Hepatocyte (in vitro differentiated cells): Measurements from ENCODE around the gene ELAVL4. TPM values are rescaled to one million over a fixed set of nuclear protein-coding genes. Genes with fewer than 3 reads are reported as not detected.

ENCODE experiments used
- DNase-seq: peaks from one replicate; pipeline ENCODE4 v3.0.0-alpha.2; 2016; ENCODE audit warnings: low spot score
- H2AFZ ChIP-seq: fragments of 200-600 bp; sonication (generic); 2 replicates; pipeline ENCODE4 v1.6.0; 2016; ENCODE audit warnings: antibody characterized with exemption, mild to moderate bottlenecking
- H3K27ac ChIP-seq: fragments of 200-600 bp; sonication (generic); 2 replicates; pipeline ENCODE4 v1.5.1; 2016; ENCODE audit warnings: mild to moderate bottlenecking
- H3K27me3 ChIP-seq: fragments of 200-600 bp; sonication (generic); 2 replicates; pipeline ENCODE4 v1.6.1; 2016
- H3K36me3 ChIP-seq: fragments of 200-600 bp; sonication (generic); replicated peaks from 2 replicates; pipeline ENCODE4 v1.5.1; 2016; ENCODE audit warnings: low read depth; ENCODE audit not compliant: insufficient read depth
- H3K4me1 ChIP-seq: fragments of 200-600 bp; sonication (generic); 2 replicates; pipeline ENCODE4 v1.5.1; 2016; ENCODE audit warnings: mild to moderate bottlenecking, moderate library complexity; ENCODE audit not compliant: insufficient read depth
- H3K4me2 ChIP-seq: fragments of 200-600 bp; sonication (generic); 2 replicates; pipeline ENCODE4 v1.6.0; 2016
- H3K4me3 ChIP-seq: fragments of 200-600 bp; sonication (generic); 2 replicates; pipeline ENCODE4 v1.5.1; 2016; ENCODE audit warnings: mild to moderate bottlenecking
- H3K79me2 ChIP-seq: fragments of 200-600 bp; sonication (generic); 2 replicates; pipeline ENCODE4 v1.6.0; 2017; ENCODE audit warnings: mild to moderate bottlenecking
- H3K9me2 ChIP-seq: fragments of 200-600 bp; sonication (generic); replicated peaks from 2 replicates; pipeline ENCODE4 v1.6.0; 2017; ENCODE audit warnings: mild to moderate bottlenecking; ENCODE audit not compliant: insufficient read depth
- H3K9me3 ChIP-seq: fragments of 200-600 bp; sonication (generic); 2 replicates; pipeline ENCODE4 v1.5.1; 2016; ENCODE audit warnings: low read depth, mild to moderate bottlenecking
- H4K20me1 ChIP-seq: fragments of 200-600 bp; sonication (generic); 2 replicates; pipeline ENCODE4 v1.6.0; 2016; ENCODE audit warnings: mild to moderate bottlenecking; ENCODE audit not compliant: insufficient read depth, poor library complexity, severe bottlenecking
- EZH2 ChIP-seq: fragments of 200-600 bp; sonication (generic); IDR thresholded peaks from 2 replicates; pipeline ENCODE4 v1.6.1; 2016; ENCODE audit warnings: antibody characterized with exemption, mild to moderate bottlenecking, borderline replicate concordance
- EZH2phosphoT487 ChIP-seq: fragments of 200-600 bp; sonication (generic); IDR thresholded peaks from one replicate; pipeline ENCODE4 v1.6.1; 2018; ENCODE audit warnings: antibody characterized with exemption, mild to moderate bottlenecking, low read depth, moderate library complexity; ENCODE audit not compliant: unreplicated experiment, severe bottlenecking
- WGBS: methylation state at CpG from one replicate; pipeline ENCODE4 v1.1.6; 2016; ENCODE audit warnings: low lambda C conversion rate; ENCODE audit errors: missing lambda C conversion rate; 5-methylcytosine and 5-hydroxymethylcytosine counted together
- polyA plus RNA-seq: library from polyadenylated mRNA; unstranded; fragments of >200 nt; fragmentation: Nextera tagmentation; extraction: Ambion mirVana; gene quantifications from 2 replicates; pipeline ENCODE4 v1.2.1, GENCODE V29; 2016
- total RNA-seq: library from RNA; depleted of rRNA; stranded (reverse); fragments of >200 nt; gene quantifications from 2 replicates; pipeline ENCODE4 v1.2.3, GENCODE V29; 2014
- TF ChIP-seq, protein P1 (sequence below): fragments of 200-600 bp; sonication (generic); IDR thresholded peaks from 2 replicates; pipeline ENCODE4 v1.5.1; 2016; ENCODE audit warnings: antibody characterized with exemption, mild to moderate bottlenecking; ENCODE audit not compliant: poor library complexity

The ELAVL4 gene
- total and polyA plus RNA-seq, 2 experiments from 2014 or later, result 0.07 to 0.08 TPM

DNA sequence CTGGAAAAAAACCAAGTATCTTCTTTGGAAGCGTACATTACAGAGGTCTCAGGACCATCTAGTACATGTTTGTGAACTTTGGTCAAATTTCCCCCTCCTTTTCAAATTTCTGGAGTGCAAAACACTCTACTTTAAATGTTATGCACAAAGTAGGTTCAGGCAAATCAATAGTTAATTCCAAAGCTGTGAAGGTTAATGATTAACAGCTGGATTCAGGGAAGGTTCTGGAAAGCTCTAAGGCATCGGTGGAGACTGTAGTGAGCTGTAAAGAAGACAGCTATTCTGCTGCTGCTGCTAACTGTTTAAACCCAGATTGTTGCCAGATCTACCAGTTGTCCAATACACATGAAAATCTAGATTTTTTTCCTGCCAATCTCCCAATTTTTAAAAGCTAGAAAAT lies 70.9 kb downstream of the ELAVL4 start:
- no peaks in the 10 kb centered on the region for H3K9me3 ChIP-seq
- H3K4me1 ChIP-seq, result no peaks in the 10 kb centered on the region
- H3K27me3 ChIP-seq, result no peaks in the 10 kb centered on the region
- peak; percentile 26 for DNase-seq
- TF ChIP-seq, protein P1, sequence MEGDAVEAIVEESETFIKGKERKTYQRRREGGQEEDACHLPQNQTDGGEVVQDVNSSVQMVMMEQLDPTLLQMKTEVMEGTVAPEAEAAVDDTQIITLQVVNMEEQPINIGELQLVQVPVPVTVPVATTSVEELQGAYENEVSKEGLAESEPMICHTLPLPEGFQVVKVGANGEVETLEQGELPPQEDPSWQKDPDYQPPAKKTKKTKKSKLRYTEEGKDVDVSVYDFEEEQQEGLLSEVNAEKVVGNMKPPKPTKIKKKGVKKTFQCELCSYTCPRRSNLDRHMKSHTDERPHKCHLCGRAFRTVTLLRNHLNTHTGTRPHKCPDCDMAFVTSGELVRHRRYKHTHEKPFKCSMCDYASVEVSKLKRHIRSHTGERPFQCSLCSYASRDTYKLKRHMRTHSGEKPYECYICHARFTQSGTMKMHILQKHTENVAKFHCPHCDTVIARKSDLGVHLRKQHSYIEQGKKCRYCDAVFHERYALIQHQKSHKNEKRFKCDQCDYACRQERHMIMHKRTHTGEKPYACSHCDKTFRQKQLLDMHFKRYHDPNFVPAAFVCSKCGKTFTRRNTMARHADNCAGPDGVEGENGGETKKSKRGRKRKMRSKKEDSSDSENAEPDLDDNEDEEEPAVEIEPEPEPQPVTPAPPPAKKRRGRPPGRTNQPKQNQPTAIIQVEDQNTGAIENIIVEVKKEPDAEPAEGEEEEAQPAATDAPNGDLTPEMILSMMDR, result no peak
- no peak for TF ChIP-seq EZH2
- no peak for TF ChIP-seq EZH2phosphoT487
- H3K36me3 ChIP-seq, result no peaks in the 10 kb centered on the region
- no peak overlapping the region for H3K4me2 ChIP-seq
- H3K27ac ChIP-seq, result no peak overlapping the region
- 33% methylated on average over 2 of the region's 2 CpGs for WGBS
- no peaks in the 10 kb centered on the region for H3K79me2 ChIP-seq
- no peaks in the 10 kb centered on the region for H3K9me2 ChIP-seq
- no peak overlapping the region for H2AFZ ChIP-seq
- no peak overlapping the region for H3K4me3 ChIP-seq
- H4K20me1 ChIP-seq, result no peaks in the 10 kb centered on the region

DNA sequence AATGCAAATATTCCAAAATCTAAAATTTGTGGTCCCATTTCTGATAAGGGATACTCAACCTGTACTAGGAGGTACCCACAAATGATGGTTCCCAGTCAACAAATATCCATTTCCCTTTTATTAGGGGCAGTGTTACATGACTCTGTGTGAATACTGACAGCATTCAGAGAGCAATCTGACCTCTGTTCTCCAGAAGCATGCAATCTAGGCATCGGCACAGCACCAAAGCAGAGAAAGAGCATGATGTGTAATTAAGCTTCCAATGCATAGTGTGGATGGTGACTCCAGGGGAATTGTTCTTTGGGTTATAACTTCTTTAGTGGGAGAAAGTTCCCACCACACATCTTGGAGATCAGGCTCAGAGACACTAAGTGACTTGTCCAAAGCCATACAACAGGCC lies 71.6 kb downstream of the ELAVL4 start:
- no peaks in the 10 kb centered on the region for H4K20me1 ChIP-seq
- no peak for TF ChIP-seq EZH2
- TF ChIP-seq, protein P1, result no peak
- no peak for TF ChIP-seq EZH2phosphoT487
- H3K9me3 ChIP-seq, result no peaks in the 10 kb centered on the region
- no peak for DNase-seq
- H3K27ac ChIP-seq, result peak overlapping the region; percentile 22
- H3K36me3 ChIP-seq, result no peaks in the 10 kb centered on the region
- no peaks in the 10 kb centered on the region for H3K79me2 ChIP-seq
- H3K9me2 ChIP-seq, result no peaks in the 10 kb centered on the region
- 83% methylated on average over 1 of the region's 1 CpG for WGBS
- no peak overlapping the region for H2AFZ ChIP-seq
- H3K4me2 ChIP-seq, result no peak overlapping the region
- H3K4me3 ChIP-seq, result no peak overlapping the region
- no peaks in the 10 kb centered on the region for H3K27me3 ChIP-seq
- no peaks in the 10 kb centered on the region for H3K4me1 ChIP-seq

DNA sequence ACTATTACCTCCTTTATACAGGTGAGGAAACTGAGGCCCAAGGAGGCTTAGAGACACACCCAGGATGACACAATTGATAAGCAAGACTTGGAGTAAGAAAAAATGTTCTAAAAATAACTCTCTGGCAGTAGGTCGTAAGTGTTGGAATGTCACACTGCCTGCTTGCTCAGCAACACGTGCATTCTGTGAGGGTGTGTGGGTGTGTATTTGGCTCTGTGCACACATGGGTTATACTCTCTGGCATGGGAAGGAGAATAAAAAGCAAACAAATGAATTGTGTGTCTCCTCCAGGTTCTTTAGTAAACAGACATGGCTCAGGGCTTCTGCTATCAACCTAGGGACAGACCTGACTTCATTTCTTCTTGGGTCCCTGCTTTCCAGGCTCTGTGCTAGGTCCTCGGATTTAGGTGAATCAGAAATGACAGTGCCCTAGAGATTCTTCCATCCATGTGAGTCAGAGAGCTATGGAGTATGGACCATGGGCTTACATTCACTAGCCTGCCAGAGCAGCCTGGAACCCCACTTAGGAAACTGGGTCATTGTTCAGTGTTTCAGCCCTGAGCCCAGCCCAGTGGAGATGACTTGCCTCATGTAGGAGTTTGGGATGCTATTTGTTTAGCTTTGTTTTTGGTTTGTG lies 72.4 kb downstream of the ELAVL4 start:
- Histone ChIP-seq H3K4me2 (no peak overlapping the region), H4K20me1 (no peaks in the 10 kb centered on the region), H3K27me3 (no peaks in the 10 kb centered on the region), H3K36me3 (no peaks in the 10 kb centered on the region), H3K4me3 (no peak overlapping the region), H3K27ac (peak overlapping the region; percentile 64), H3K9me2 (no peaks in the 10 kb centered on the region), H2AFZ (no peak overlapping the region), H3K4me1 (no peaks in the 10 kb centered on the region), H3K79me2 (no peaks in the 10 kb centered on the region), H3K9me3 (no peaks in the 10 kb centered on the region)
- DNase-seq, result peak; percentile 30
- TF ChIP-seq EZH2phosphoT487, result no peak
- TF ChIP-seq EZH2, result no peak
- TF ChIP-seq, protein P1, result no peak
- 47% methylated on average over 3 of the region's 3 CpGs for WGBS
